GM12878 (cell line): ENCODE data around the gene FYTTD1. TPM values are rescaled to one million over a fixed set of nuclear protein-coding genes. Genes with fewer than 3 reads are reported as not detected.
A peak's percentile ranks its signal among the peaks of the same experiment; 100 is the strongest.

Source experiments
- CBX3 ChIP-seq: fragments of 200-600 bp; sonication (generic); IDR thresholded peaks from 2 replicates; pipeline ENCODE4 v1.6.1; 2016; ENCODE audit warnings: low read depth, borderline replicate concordance
- CBX5 ChIP-seq: sonication (generic); IDR thresholded peaks from 2 replicates; pipeline ENCODE4 v1.6.1; 2016; ENCODE audit warnings: low read depth, moderate library complexity, mild to moderate bottlenecking, inconsistent platforms
- CEBPB ChIP-seq, 2 experiments: fragments of 150-350 bp in 1 of 2; IDR thresholded peaks; 2 replicates each; pipeline ENCODE4 v1.6.1; 2012 to 2014; ENCODE audit warnings: low read depth in 2 of 2, low read length in 2 of 2, borderline replicate concordance in 1 of 2, inconsistent platforms in 1 of 2
- EGR1 ChIP-seq, 2 experiments: IDR thresholded peaks; 1 replicate in 1 of 2; 2 replicates in 1 of 2; pipeline ENCODE4 v1.6.1; 2011 to 2012; ENCODE audit warnings: low read depth in 2 of 2, low read length in 2 of 2, borderline replicate concordance in 1 of 2, mild to moderate bottlenecking in 1 of 2, moderate library complexity in 1 of 2
- HDAC2 ChIP-seq: fragments of 200-600 bp; sonication (generic); IDR thresholded peaks from 2 replicates; pipeline ENCODE4 v1.6.1; 2017
- HDAC6 ChIP-seq: fragments of 200-600 bp; sonication (generic); IDR thresholded peaks from one replicate; pipeline ENCODE4 v1.8.0; 2017; ENCODE audit warnings: antibody characterized with exemption; ENCODE audit not compliant: unreplicated experiment
- HDGF ChIP-seq: fragments of 450-650 bp; IDR thresholded peaks from 2 replicates; pipeline ENCODE4 v1.6.1; 2016; ENCODE audit warnings: antibody characterized with exemption
- IKZF1 ChIP-seq: fragments of 450-650 bp; conservative IDR thresholded peaks from 2 replicates; pipeline ENCODE4 v1.6.1; 2017; ENCODE audit warnings: antibody characterized with exemption, mild to moderate bottlenecking
- MTA3 ChIP-seq: IDR thresholded peaks from 2 replicates; pipeline ENCODE4 v1.6.1; 2012; ENCODE audit warnings: low read length, inconsistent platforms, borderline replicate concordance
- PML ChIP-seq: IDR thresholded peaks from 2 replicates; pipeline ENCODE4 v1.6.1; 2012; ENCODE audit warnings: low read length, inconsistent platforms
- POLR2A ChIP-seq: IDR thresholded peaks from 2 replicates; pipeline ENCODE4 v1.6.1; 2011; ENCODE audit warnings: low read depth, mild to moderate bottlenecking, low read length
- RAD51 ChIP-seq: fragments of 450-650 bp; IDR thresholded peaks from 2 replicates; pipeline ENCODE4 v1.6.1; 2016; ENCODE audit warnings: moderate library complexity, mild to moderate bottlenecking, inconsistent platforms
- RELA ChIP-seq: fragments of 450-650 bp; IDR thresholded peaks from 2 replicates; pipeline ENCODE4 v1.8.0; 2014; ENCODE audit warnings: borderline replicate concordance; ENCODE audit not compliant: partially characterized antibody
- RUNX3 ChIP-seq: IDR thresholded peaks from 2 replicates; pipeline ENCODE4 v1.6.1; 2012; ENCODE audit warnings: low read length, inconsistent platforms
- SMAD1 ChIP-seq: fragments of 450-650 bp; IDR thresholded peaks from 2 replicates; pipeline ENCODE4 v1.6.1; 2018; ENCODE audit warnings: mild to moderate bottlenecking, low read depth; ENCODE audit not compliant: partially characterized antibody
- SREBF2 ChIP-seq: IDR thresholded peaks from 2 replicates; pipeline ENCODE4 v1.6.1; 2012; ENCODE audit warnings: mild to moderate bottlenecking, low read length
- TCF12 ChIP-seq: IDR thresholded peaks from 2 replicates; pipeline ENCODE4 v1.6.1; 2011; ENCODE audit warnings: low read depth, mild to moderate bottlenecking, low read length
- YBX1 ChIP-seq: fragments of 450-650 bp; IDR thresholded peaks from 2 replicates; pipeline ENCODE4 v1.6.1; 2016; ENCODE audit warnings: antibody characterized with exemption
- ZNF24 ChIP-seq: fragments of 450-650 bp; IDR thresholded peaks from 2 replicates; pipeline ENCODE4 v1.6.1; 2017; ENCODE audit warnings: antibody characterized with exemption, mild to moderate bottlenecking
- ZSCAN29 ChIP-seq: fragments of 450-650 bp; IDR thresholded peaks from 2 replicates; pipeline ENCODE4 v1.6.1; 2017; ENCODE audit warnings: mild to moderate bottlenecking, moderate library complexity
- polyA plus RNA-seq, 11 experiments: library from polyadenylated mRNA; depleted of rRNA in 4 of 11; unstranded in 6 of 11; stranded (reverse) in 5 of 11; fragments of >200 nt; fragmentation: Nextera tagmentation in 4 of 11; fragmentation: Illumina TruSeq in 1 of 11; extraction: Ambion mirVana in 4 of 11; extraction: Trizol in 1 of 11; gene quantifications; 1 replicate in 1 of 11; 2 replicates in 10 of 11; pipeline versions ENCODE4 v1.2.1 to v1.2.3, GENCODE V29; 2011 to 2016; ENCODE audit warnings: inconsistent platforms in 2 of 11, missing spikeins in 2 of 11, low read depth in 1 of 11
- total RNA-seq, 4 experiments: library from RNA; depleted of rRNA in 3 of 4; stranded (reverse); fragments of >200 nt in 3 of 4; fragmentation: Illumina TruSeq in 1 of 4; extraction: Trizol in 1 of 4; gene quantifications; 2 replicates each; pipeline versions ENCODE4 v1.2.1 to v1.2.3, GENCODE V29; 2013 to 2021
- TF ChIP-seq, protein P1 (sequence below): fragments of 450-650 bp; IDR thresholded peaks from 2 replicates; pipeline ENCODE4 v1.6.1; 2018; ENCODE audit warnings: borderline replicate concordance, mild to moderate bottlenecking; ENCODE audit not compliant: partially characterized antibody
- TF ChIP-seq, protein P2 (sequence below): IDR thresholded peaks from 2 replicates; pipeline ENCODE4 v1.6.1; 2011; ENCODE audit warnings: borderline replicate concordance, low read depth, mild to moderate bottlenecking, moderate library complexity, low read length; ENCODE audit not compliant: insufficient read depth, poor library complexity, severe bottlenecking
- TF ChIP-seq, protein P3 (sequence below): IDR thresholded peaks from 2 replicates; pipeline ENCODE4 v1.6.1; 2011; ENCODE audit warnings: low read depth, mild to moderate bottlenecking, low read length, moderate library complexity, borderline replicate concordance; ENCODE audit errors: extremely low read depth
- TF ChIP-seq, protein P4 (sequence below): fragments of 450-650 bp; IDR thresholded peaks from 2 replicates; pipeline ENCODE4 v1.6.1; 2017; ENCODE audit warnings: low read depth, mild to moderate bottlenecking, moderate library complexity
- TF ChIP-seq, protein P5 (sequence below): fragments of 450-650 bp; IDR thresholded peaks from 2 replicates; pipeline ENCODE4 v1.6.1; 2016; ENCODE audit warnings: mild to moderate bottlenecking

Gene FYTTD1
- total and polyA plus RNA-seq, 10 of the 15 experiments (the other 5 are each of a cell fraction or from before 2014, with no cell fraction given): 25.5 to 101 (median 59.4) TPM

DNA sequence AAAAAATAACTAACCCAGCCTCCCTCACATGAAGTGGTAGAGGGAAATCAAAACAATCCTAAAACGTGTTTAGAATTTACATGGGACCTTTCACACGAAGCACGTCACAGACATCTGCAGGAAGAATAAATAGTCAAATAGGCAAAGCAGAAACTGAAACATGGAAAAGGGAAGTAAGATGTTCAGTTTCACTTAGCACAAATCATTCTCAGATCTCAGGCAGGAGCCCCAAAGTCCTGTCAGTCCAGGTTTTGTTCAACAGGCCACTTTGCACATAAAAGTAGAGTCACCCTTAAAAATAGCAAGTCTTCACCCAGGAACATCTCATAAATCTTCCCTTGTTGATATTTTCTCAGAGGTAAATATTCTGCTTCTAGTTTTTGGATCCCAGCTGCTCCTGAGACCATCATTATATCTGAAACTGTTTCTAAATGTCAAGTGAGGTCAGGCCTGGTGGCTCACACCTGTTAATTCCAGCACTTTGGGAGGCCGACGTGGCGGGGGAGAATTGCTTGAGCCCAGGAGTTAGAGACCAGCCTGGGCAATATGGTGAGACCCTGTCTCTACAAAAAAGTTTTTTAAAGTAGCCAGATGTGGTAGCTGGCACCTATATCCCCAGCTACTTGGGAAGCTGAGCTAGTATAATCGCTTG, 14.9 kb upstream of the FYTTD1 start (continued):
- TF ChIP-seq POLR2A: 0 out of 2 replicates have a peak, but pooled peaks have one; percentile 33
- TF ChIP-seq CBX5: peak; percentile 51; the same call in 1 of the 2 replicates
- peak; percentile 81 for TF ChIP-seq IKZF1
- TF ChIP-seq CBX3: no peak
- no peak for TF ChIP-seq HDAC2
- peak; percentile 42; the same call in 1 of the 2 replicates for TF ChIP-seq TCF12
- TF ChIP-seq PML: no peak; the same call in 1 of the 2 replicates
- TF ChIP-seq, protein P1, sequence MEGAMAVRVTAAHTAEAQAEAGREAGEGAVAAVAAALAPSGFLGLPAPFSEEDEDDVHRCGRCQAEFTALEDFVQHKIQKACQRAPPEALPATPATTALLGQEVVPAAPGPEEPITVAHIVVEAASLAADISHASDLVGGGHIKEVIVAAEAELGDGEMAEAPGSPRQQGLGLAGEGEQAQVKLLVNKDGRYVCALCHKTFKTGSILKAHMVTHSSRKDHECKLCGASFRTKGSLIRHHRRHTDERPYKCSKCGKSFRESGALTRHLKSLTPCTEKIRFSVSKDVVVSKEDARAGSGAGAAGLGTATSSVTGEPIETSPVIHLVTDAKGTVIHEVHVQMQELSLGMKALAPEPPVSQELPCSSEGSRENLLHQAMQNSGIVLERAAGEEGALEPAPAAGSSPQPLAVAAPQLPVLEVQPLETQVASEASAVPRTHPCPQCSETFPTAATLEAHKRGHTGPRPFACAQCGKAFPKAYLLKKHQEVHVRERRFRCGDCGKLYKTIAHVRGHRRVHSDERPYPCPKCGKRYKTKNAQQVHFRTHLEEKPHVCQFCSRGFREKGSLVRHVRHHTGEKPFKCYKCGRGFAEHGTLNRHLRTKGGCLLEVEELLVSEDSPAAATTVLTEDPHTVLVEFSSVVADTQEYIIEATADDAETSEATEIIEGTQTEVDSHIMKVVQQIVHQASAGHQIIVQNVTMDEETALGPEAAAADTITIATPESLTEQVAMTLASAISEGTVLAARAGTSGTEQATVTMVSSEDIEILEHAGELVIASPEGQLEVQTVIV: no peak
- TF ChIP-seq SMAD1: peak; percentile 33
- TF ChIP-seq ZNF24: 0 out of 2 replicates have a peak, but pooled peaks have one; percentile 4
- TF ChIP-seq, protein P2, sequence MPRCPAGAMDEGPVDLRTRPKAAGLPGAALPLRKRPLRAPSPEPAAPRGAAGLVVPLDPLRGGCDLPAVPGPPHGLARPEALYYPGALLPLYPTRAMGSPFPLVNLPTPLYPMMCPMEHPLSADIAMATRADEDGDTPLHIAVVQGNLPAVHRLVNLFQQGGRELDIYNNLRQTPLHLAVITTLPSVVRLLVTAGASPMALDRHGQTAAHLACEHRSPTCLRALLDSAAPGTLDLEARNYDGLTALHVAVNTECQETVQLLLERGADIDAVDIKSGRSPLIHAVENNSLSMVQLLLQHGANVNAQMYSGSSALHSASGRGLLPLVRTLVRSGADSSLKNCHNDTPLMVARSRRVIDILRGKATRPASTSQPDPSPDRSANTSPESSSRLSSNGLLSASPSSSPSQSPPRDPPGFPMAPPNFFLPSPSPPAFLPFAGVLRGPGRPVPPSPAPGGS: no peak
- TF ChIP-seq, protein P3, sequence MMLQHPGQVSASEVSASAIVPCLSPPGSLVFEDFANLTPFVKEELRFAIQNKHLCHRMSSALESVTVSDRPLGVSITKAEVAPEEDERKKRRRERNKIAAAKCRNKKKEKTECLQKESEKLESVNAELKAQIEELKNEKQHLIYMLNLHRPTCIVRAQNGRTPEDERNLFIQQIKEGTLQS: no peak
- 0 out of 2 replicates have a peak, but pooled peaks have one; percentile 13 for TF ChIP-seq RUNX3
- no peak for TF ChIP-seq HDAC6
- no peak; the same call in 1 of the 2 replicates for TF ChIP-seq ZSCAN29
- TF ChIP-seq CEBPB (IDR thresholded peaks at IDR 0.05; ENCODE audit: borderline replicate concordance in 1 of 2, low read depth in 2 of 2, low read length in 2 of 2): peak in 1 of 2 experiments; percentile 81; a peak in 1 of 4 replicates
- TF ChIP-seq YBX1: no peak
- TF ChIP-seq EGR1 (IDR thresholded peaks at IDR 0.05; ENCODE audit: borderline replicate concordance in 1 of 2, low read depth in 2 of 2, low read length in 2 of 2): no peak
- TF ChIP-seq, protein P4, sequence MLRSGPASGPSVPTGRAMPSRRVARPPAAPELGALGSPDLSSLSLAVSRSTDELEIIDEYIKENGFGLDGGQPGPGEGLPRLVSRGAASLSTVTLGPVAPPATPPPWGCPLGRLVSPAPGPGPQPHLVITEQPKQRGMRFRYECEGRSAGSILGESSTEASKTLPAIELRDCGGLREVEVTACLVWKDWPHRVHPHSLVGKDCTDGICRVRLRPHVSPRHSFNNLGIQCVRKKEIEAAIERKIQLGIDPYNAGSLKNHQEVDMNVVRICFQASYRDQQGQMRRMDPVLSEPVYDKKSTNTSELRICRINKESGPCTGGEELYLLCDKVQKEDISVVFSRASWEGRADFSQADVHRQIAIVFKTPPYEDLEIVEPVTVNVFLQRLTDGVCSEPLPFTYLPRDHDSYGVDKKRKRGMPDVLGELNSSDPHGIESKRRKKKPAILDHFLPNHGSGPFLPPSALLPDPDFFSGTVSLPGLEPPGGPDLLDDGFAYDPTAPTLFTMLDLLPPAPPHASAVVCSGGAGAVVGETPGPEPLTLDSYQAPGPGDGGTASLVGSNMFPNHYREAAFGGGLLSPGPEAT: peak; percentile 84; the same call in 1 of the 2 replicates
- TF ChIP-seq MTA3: peak; percentile 35; the same call in 1 of the 2 replicates
- TF ChIP-seq RELA: no peak
- no peak for TF ChIP-seq SREBF2
- no peak for TF ChIP-seq RAD51
- TF ChIP-seq, protein P5, sequence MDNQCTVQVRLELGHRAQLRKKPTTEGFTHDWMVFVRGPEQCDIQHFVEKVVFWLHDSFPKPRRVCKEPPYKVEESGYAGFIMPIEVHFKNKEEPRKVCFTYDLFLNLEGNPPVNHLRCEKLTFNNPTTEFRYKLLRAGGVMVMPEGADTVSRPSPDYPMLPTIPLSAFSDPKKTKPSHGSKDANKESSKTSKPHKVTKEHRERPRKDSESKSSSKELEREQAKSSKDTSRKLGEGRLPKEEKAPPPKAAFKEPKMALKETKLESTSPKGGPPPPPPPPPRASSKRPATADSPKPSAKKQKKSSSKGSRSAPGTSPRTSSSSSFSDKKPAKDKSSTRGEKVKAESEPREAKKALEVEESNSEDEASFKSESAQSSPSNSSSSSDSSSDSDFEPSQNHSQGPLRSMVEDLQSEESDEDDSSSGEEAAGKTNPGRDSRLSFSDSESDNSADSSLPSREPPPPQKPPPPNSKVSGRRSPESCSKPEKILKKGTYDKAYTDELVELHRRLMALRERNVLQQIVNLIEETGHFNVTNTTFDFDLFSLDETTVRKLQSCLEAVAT: no peak
- no peak for TF ChIP-seq HDGF
